Mesothelial cell of epicardium (in vitro differentiated cells): Measurements from ENCODE around the gene KHDC4. TPM values are rescaled to one million over a fixed set of nuclear protein-coding genes. Genes with fewer than 3 reads are reported as not detected.
"Not testable (repeated sequence)": the region's sequence is repeated elsewhere in the genome, so short reads cannot be mapped to it uniquely, and the experiment has no call there.

Experiments
- DNase-seq, 2 experiments: peaks; one replicate each; pipeline ENCODE4 v3.0.0; 2021; ENCODE audit warnings: low spot score in 2 of 2; ENCODE audit not compliant: unreplicated experiment in 2 of 2
- H3K27ac Mint-ChIP-seq: 2 replicates; pipeline ENCODE4 v1.8.0; 2021; ENCODE audit warnings: mixed read lengths
- H3K27me3 Mint-ChIP-seq: 2 replicates; pipeline ENCODE4 v1.8.0; 2021; ENCODE audit warnings: low read depth, mixed read lengths
- H3K36me3 Mint-ChIP-seq: 2 replicates; pipeline ENCODE4 v1.8.0; 2021; ENCODE audit warnings: mixed read lengths
- H3K4me1 Mint-ChIP-seq: 2 replicates; pipeline ENCODE4 v1.8.0; 2021; ENCODE audit warnings: mixed read lengths
- H3K4me3 Mint-ChIP-seq: 2 replicates; pipeline ENCODE4 v1.8.0; 2021; ENCODE audit warnings: mild to moderate bottlenecking, moderate library complexity, mixed read lengths
- H3K9me3 Mint-ChIP-seq: 2 replicates; pipeline ENCODE4 v1.8.0; 2021; ENCODE audit warnings: mixed read lengths
- CTCF ChIP-seq: fragments of 200-600 bp; sonication (generic); IDR thresholded peaks from one replicate; pipeline ENCODE4 v1.5.0; 2021; ENCODE audit warnings: antibody characterized with exemption; ENCODE audit not compliant: unreplicated experiment
- total RNA-seq: library from RNA; stranded (reverse); gene quantifications from 3 replicates; pipeline ENCODE4 v1.2.1, GENCODE V29; 2021

Gene KHDC4
- total RNA-seq, 1 donor from 2014 or later = 70.1 TPM

- TF ChIP-seq CTCF = no peak
- Mint-ChIP-seq H3K36me3 (peaks cover 25% of the 10 kb centered on the region), H3K4me3 (no peak overlapping the region), H3K4me1 (peaks cover 3% of the 10 kb centered on the region), H3K9me3 (no peaks in the 10 kb centered on the region), H3K27me3 (no peaks in the 10 kb centered on the region), H3K27ac (no peak overlapping the region)
- DNase-seq = no peak
Measured at GRCh38 chr1:155899683-155900082, 34.5 kb downstream of the KHDC4 start.

- H3K36me3 Mint-ChIP-seq = peaks cover 17% of the 10 kb centered on the region
- no peaks in the 10 kb centered on the region for H3K9me3 Mint-ChIP-seq
- H3K4me1 Mint-ChIP-seq = peaks cover 3% of the 10 kb centered on the region
- H3K4me3 Mint-ChIP-seq = no peak overlapping the region
- TF ChIP-seq CTCF = no peak
- no peak overlapping the region for H3K27ac Mint-ChIP-seq
- no peak for DNase-seq
- H3K27me3 Mint-ChIP-seq = no peaks in the 10 kb centered on the region
Measured at GRCh38 chr1:155898888-155899287, 35.3 kb downstream of the KHDC4 start.

- no peak for TF ChIP-seq CTCF
- Mint-ChIP-seq H3K27ac (peak overlapping the region; percentile 23), H3K9me3 (no peaks in the 10 kb centered on the region), H3K36me3 (peaks cover 17% of the 10 kb centered on the region), H3K27me3 (no peaks in the 10 kb centered on the region), H3K4me3 (no peak overlapping the region), H3K4me1 (peaks cover 14% of the 10 kb centered on the region)
- no peak for DNase-seq
Measured at GRCh38 chr1:155897746-155898145, 36.5 kb downstream of the KHDC4 start.

- H3K27ac Mint-ChIP-seq, H3K9me3 Mint-ChIP-seq, DNase-seq, H3K4me3 Mint-ChIP-seq, H3K27me3 Mint-ChIP-seq: not testable (repeated sequence)
- Mint-ChIP-seq H3K4me1 (peaks cover 17% of the 10 kb centered on the region), H3K36me3 (peaks cover 15% of the 10 kb centered on the region)
Measured at GRCh38 chr1:155896476-155896875, 37.7 kb downstream of the KHDC4 start.

GRCh38 chr1:155895617-155896016 lies 38.6 kb downstream of the KHDC4 start:
- not testable (repeated sequence) for DNase-seq, H3K27ac Mint-ChIP-seq, H3K9me3 Mint-ChIP-seq, H3K4me3 Mint-ChIP-seq, H3K27me3 Mint-ChIP-seq
- peaks cover 15% of the 10 kb centered on the region for H3K36me3 Mint-ChIP-seq
- peaks cover 17% of the 10 kb centered on the region for H3K4me1 Mint-ChIP-seq

GRCh38 chr1:155893389-155894142 lies 40.6 kb downstream of the KHDC4 start:
- DNase-seq = no peak
- H3K27ac Mint-ChIP-seq = peak overlapping the region; percentile 23
- H3K9me3 Mint-ChIP-seq = no peaks in the 10 kb centered on the region
- no peak for TF ChIP-seq CTCF
- peaks cover 7% of the 10 kb centered on the region for H3K36me3 Mint-ChIP-seq
- H3K4me1 Mint-ChIP-seq = peaks cover 14% of the 10 kb centered on the region
- no peak overlapping the region for H3K4me3 Mint-ChIP-seq
- no peaks in the 10 kb centered on the region for H3K27me3 Mint-ChIP-seq

GRCh38 chr1:155892796-155893195 lies 41.4 kb downstream of the KHDC4 start:
- H3K27me3 Mint-ChIP-seq = no peaks in the 10 kb centered on the region
- peak overlapping the region; percentile 23 for H3K27ac Mint-ChIP-seq
- TF ChIP-seq CTCF = no peak
- no peak overlapping the region for H3K4me3 Mint-ChIP-seq
- H3K4me1 Mint-ChIP-seq = peaks cover 14% of the 10 kb centered on the region
- peaks cover 5% of the 10 kb centered on the region for H3K36me3 Mint-ChIP-seq
- DNase-seq = no peak
- H3K9me3 Mint-ChIP-seq = no peaks in the 10 kb centered on the region
